HepG2 (cell line): ENCODE measurements around the gene METRN. TPM values are rescaled to one million over a fixed set of nuclear protein-coding genes. Genes with fewer than 3 reads are reported as not detected.

Source experiments
- JUNB ChIP-seq: sonication (generic); formaldehyde crosslinking; IDR thresholded peaks from 2 replicates; pipeline ENCODE4 v1.8.0; 2022; ENCODE audit warnings: missing genetic modification reagents, mild to moderate bottlenecking, borderline replicate concordance
- LCORL ChIP-seq, 2 experiments: fragments of 450-650 bp in 1 of 2; sonication (generic) in 1 of 2; formaldehyde crosslinking in 1 of 2; IDR thresholded peaks; 2 replicates each; pipeline versions ENCODE4 v1.5.0 to v1.6.1; 2017 to 2020; ENCODE audit warnings: antibody characterized with exemption in 1 of 2, missing genetic modification reagents in 1 of 2
- MAFK ChIP-seq, 2 experiments: IDR thresholded peaks in 1 of 2; conservative IDR thresholded peaks in 1 of 2; 2 replicates each; pipeline ENCODE4 v1.6.1; 2011; ENCODE audit warnings: improper control_type of control experiment in 2 of 2, low read length in 2 of 2
- NCOA1 ChIP-seq: sonication (generic); formaldehyde crosslinking; IDR thresholded peaks from 2 replicates; pipeline ENCODE4 v1.9.0; 2021; ENCODE audit warnings: missing genetic modification reagents
- NKX3-1 ChIP-seq: sonication (generic); formaldehyde crosslinking; IDR thresholded peaks from 2 replicates; pipeline ENCODE4 v1.5.0; 2020; ENCODE audit warnings: missing genetic modification reagents
- RCOR2 ChIP-seq: IDR thresholded peaks from 2 replicates; pipeline ENCODE4 v1.6.1; 2016; ENCODE audit warnings: missing biosample characterization, missing genetic modification reagents
- SOX5 ChIP-seq: IDR thresholded peaks from 2 replicates; pipeline ENCODE4 v1.6.1; 2016; ENCODE audit warnings: borderline replicate concordance
- ZBTB40 ChIP-seq, 2 experiments: fragments of 450-650 bp in 1 of 2; sonication (generic) in 1 of 2; formaldehyde crosslinking in 1 of 2; IDR thresholded peaks; 2 replicates each; pipeline versions ENCODE4 v1.6.1 to v1.8.0; 2016 to 2022; ENCODE audit warnings: antibody characterized with exemption in 1 of 2, mild to moderate bottlenecking in 1 of 2, missing genetic modification reagents in 1 of 2
- ZNF317 ChIP-seq: sonication (generic); formaldehyde crosslinking; IDR thresholded peaks from 2 replicates; pipeline ENCODE4 v1.5.0; 2020; ENCODE audit warnings: mild to moderate bottlenecking, missing genetic modification reagents
- ZNF468 ChIP-seq: sonication (generic); formaldehyde crosslinking; IDR thresholded peaks from 2 replicates; pipeline ENCODE4 v1.8.0; 2022; ENCODE audit warnings: mild to moderate bottlenecking, moderate library complexity, missing genetic modification reagents
- ZNF543 ChIP-seq: sonication (generic); formaldehyde crosslinking; IDR thresholded peaks from 2 replicates; pipeline ENCODE4 v1.4.0; 2020; ENCODE audit warnings: mild to moderate bottlenecking, missing genetic modification reagents
- ZNF687 ChIP-seq: sonication (generic); formaldehyde crosslinking; IDR thresholded peaks from 2 replicates; pipeline ENCODE4 v1.5.1; 2020; ENCODE audit warnings: mild to moderate bottlenecking, missing genetic modification reagents, moderate library complexity
- ZNF749 ChIP-seq: sonication (generic); formaldehyde crosslinking; IDR thresholded peaks from 2 replicates; pipeline ENCODE4 v1.8.0; 2022; ENCODE audit warnings: mild to moderate bottlenecking, missing genetic modification reagents, moderate library complexity, borderline replicate concordance
- polyA plus RNA-seq, 8 experiments: library from polyadenylated mRNA; depleted of rRNA in 3 of 8; stranded (reverse) in 7 of 8; unstranded in 1 of 8; fragments of >200 nt; fragmentation: Illumina TruSeq in 4 of 8; extraction: Trizol in 4 of 8; gene quantifications; 2 replicates each; pipeline versions ENCODE4 v1.2.1 to v1.2.3, GENCODE V29; 2011 to 2016; ENCODE audit warnings: low read depth in 4 of 8, missing spikeins in 1 of 8, mixed read lengths in 1 of 8; ENCODE audit not compliant: insufficient read depth in 1 of 8
- total RNA-seq, 5 experiments: library from RNA; depleted of rRNA; stranded (reverse); fragments of >200 nt; fragmentation: Illumina TruSeq; extraction: Trizol; gene quantifications; 2 replicates each; pipeline ENCODE4 v1.2.3, GENCODE V29; 2016; ENCODE audit warnings: low read depth in 1 of 5
- TF ChIP-seq, protein P1 (sequence below): sonication (generic); formaldehyde crosslinking; conservative IDR thresholded peaks from 2 replicates; pipeline ENCODE4 v1.4.0; 2020; ENCODE audit warnings: missing genetic modification reagents

METRN gene
- total and polyA plus RNA-seq, 2 of the 13 experiments (the other 11 are each of a cell fraction or from before 2014, with no cell fraction given), result 25.5 to 46.1 TPM

- TF ChIP-seq ZNF749 (CRISPR knock-in tag), result no peak
- TF ChIP-seq RCOR2 (CRISPR knock-in tag), result no peak
- TF ChIP-seq, protein P1, sequence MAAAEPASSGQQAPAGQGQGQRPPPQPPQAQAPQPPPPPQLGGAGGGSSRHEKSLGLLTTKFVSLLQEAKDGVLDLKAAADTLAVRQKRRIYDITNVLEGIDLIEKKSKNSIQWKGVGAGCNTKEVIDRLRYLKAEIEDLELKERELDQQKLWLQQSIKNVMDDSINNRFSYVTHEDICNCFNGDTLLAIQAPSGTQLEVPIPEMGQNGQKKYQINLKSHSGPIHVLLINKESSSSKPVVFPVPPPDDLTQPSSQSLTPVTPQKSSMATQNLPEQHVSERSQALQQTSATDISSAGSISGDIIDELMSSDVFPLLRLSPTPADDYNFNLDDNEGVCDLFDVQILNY, result 0 out of 2 replicates have a peak, but pooled peaks have one; percentile 13
- TF ChIP-seq MAFK (conservative IDR thresholded peaks at IDR 0.05 in 1 of 2, IDR thresholded peaks at IDR 0.05 in 1 of 2; ENCODE audit: low read length in 2 of 2), result no peak
- TF ChIP-seq SOX5 (CRISPR knock-in tag), result peak; percentile 48; the same call in 1 of the 2 replicates
- TF ChIP-seq LCORL (IDR thresholded peaks at IDR 0.05), result no peak
- no peak for TF ChIP-seq LCORL (CRISPR knock-in tag; IDR thresholded peaks at IDR 0.05)
- TF ChIP-seq ZNF543 (CRISPR knock-in tag), result peak; percentile 59; the same call in 1 of the 2 replicates
- peak; percentile 88 for TF ChIP-seq ZNF687 (CRISPR knock-in tag)
- no peak for TF ChIP-seq NCOA1
- no peak; the same call in 1 of the 2 replicates for TF ChIP-seq ZNF468 (CRISPR knock-in tag)
- no peak for TF ChIP-seq NKX3-1 (CRISPR knock-in tag)
- TF ChIP-seq ZBTB40 (IDR thresholded peaks at IDR 0.05), result peak; percentile 71
- no peak for TF ChIP-seq ZBTB40 (CRISPR knock-in tag; IDR thresholded peaks at IDR 0.05)
- TF ChIP-seq JUNB (CRISPR knock-in tag), result no peak
- TF ChIP-seq ZNF317 (CRISPR knock-in tag), result 0 out of 2 replicates have a peak, but pooled peaks have one; percentile 35
These were observed 47.0 kb upstream of the METRN start, which contains the start of gene RHOT2 (continued) for GRCh38 chr16:667780-668518.
